Subcutaneous adipose tissue (tissue), 4 donors: ENCODE data around the gene TMEM129. TPM values are rescaled to one million over a fixed set of nuclear protein-coding genes. Genes with fewer than 3 reads are reported as not detected.

Experiments used
- CTCF ChIP-seq: fragments of 450-650 bp; IDR thresholded peaks from one replicate; pipeline ENCODE4 v1.5.1; 2016; ENCODE audit warnings: low read depth, mild to moderate bottlenecking, control low read depth, antibody characterized with exemption, moderate library complexity
- total RNA-seq, 4 donors: library from RNA; depleted of rRNA; stranded (reverse); fragments of >200 nt; gene quantifications; one replicate each; pipeline ENCODE4 v1.1.0, GENCODE V29; 2016

The TMEM129 gene
- total RNA-seq, 4 donors from 2014 or later: 21.0 to 65.4 (median 30.4) TPM

GRCh38 chr4:1752284-1753041 is 31.3 kb upstream of the TMEM129 start:
- no peak for TF ChIP-seq CTCF

- TF ChIP-seq CTCF: no peak
These were observed 30.8 kb upstream of the TMEM129 start for GRCh38 chr4:1751919-1752283.

GRCh38 chr4:1751155-1751918 is 30.2 kb upstream of the TMEM129 start:
- TF ChIP-seq CTCF: no peak

- no peak for TF ChIP-seq CTCF
These were observed 29.4 kb upstream of the TMEM129 start for GRCh38 chr4:1750381-1751154.

GRCh38 chr4:1749826-1750225 is 28.7 kb upstream of the TMEM129 start:
- TF ChIP-seq CTCF: no peak

- no peak for TF ChIP-seq CTCF
These were observed 28.2 kb upstream of the TMEM129 start for GRCh38 chr4:1749370-1749769.
